MM.1S (cell line): ENCODE results near the gene PRKCZ.

Source experiments
- EZH2phosphoT487 ChIP-seq: fragments of 300-600 bp; sonication (generic); IDR thresholded peaks from 2 replicates; pipeline ENCODE4 v1.6.1; 2018; ENCODE audit warnings: antibody characterized with exemption, low read length
- TF ChIP-seq, protein P1 (sequence below): fragments of 300-600 bp; sonication (generic); IDR thresholded peaks from 2 replicates; pipeline ENCODE4 v1.5.1; 2016; ENCODE audit warnings: antibody characterized with exemption, low read length, mixed read lengths

GRCh38 chr1:2226525-2227345, 176.5 kb downstream of the PRKCZ start:
- TF ChIP-seq, protein P1, sequence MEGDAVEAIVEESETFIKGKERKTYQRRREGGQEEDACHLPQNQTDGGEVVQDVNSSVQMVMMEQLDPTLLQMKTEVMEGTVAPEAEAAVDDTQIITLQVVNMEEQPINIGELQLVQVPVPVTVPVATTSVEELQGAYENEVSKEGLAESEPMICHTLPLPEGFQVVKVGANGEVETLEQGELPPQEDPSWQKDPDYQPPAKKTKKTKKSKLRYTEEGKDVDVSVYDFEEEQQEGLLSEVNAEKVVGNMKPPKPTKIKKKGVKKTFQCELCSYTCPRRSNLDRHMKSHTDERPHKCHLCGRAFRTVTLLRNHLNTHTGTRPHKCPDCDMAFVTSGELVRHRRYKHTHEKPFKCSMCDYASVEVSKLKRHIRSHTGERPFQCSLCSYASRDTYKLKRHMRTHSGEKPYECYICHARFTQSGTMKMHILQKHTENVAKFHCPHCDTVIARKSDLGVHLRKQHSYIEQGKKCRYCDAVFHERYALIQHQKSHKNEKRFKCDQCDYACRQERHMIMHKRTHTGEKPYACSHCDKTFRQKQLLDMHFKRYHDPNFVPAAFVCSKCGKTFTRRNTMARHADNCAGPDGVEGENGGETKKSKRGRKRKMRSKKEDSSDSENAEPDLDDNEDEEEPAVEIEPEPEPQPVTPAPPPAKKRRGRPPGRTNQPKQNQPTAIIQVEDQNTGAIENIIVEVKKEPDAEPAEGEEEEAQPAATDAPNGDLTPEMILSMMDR = no peak
- TF ChIP-seq EZH2phosphoT487 = no peak
